ENCODE data around the gene BTC. TPM values are rescaled to one million over a fixed set of nuclear protein-coding genes. Genes with fewer than 3 reads are reported as not detected.

BTC gene
- total RNA-seq, 4 donors from 2014 or later = 40.6 to 83.0 (median 51.5) TPM

DNA sequence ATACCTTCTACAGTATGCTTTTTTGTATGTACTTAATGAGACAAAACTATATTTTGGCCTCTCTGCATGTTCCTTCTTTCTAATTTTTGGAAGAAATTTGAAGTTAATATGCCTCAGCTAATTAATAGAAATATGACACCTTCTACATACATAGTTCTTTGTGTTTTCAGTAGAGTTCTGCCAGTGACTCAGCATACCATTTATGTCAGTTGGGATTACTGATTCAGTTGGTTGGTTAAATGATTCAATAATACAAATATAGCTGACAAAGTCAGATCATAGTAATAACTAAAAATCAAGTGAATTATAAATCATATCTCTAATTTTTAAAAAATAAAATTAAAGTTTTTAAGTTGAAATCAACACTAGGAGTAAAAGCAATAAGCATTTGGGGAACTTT lies 16.8 kb downstream of the BTC start:
- no peak for DNase-seq (ENCODE audit: extremely low spot score)
- Histone ChIP-seq H3K27ac (replicated peaks in 1 of 4) (no peak overlapping the region), H3K9me3 (no peaks in the 10 kb centered on the region), H3K36me3 (no peaks in the 10 kb centered on the region), H3K27me3 (no peaks in the 10 kb centered on the region), H3K4me1 (peaks cover 0 to 24% (median 10%) of the 10 kb centered on the region in 4 donors), H3K4me3 (no peak overlapping the region)
- TF ChIP-seq, protein P1, sequence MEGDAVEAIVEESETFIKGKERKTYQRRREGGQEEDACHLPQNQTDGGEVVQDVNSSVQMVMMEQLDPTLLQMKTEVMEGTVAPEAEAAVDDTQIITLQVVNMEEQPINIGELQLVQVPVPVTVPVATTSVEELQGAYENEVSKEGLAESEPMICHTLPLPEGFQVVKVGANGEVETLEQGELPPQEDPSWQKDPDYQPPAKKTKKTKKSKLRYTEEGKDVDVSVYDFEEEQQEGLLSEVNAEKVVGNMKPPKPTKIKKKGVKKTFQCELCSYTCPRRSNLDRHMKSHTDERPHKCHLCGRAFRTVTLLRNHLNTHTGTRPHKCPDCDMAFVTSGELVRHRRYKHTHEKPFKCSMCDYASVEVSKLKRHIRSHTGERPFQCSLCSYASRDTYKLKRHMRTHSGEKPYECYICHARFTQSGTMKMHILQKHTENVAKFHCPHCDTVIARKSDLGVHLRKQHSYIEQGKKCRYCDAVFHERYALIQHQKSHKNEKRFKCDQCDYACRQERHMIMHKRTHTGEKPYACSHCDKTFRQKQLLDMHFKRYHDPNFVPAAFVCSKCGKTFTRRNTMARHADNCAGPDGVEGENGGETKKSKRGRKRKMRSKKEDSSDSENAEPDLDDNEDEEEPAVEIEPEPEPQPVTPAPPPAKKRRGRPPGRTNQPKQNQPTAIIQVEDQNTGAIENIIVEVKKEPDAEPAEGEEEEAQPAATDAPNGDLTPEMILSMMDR (IDR thresholded peaks at IDR 0.05) = no peak
- TF ChIP-seq POLR2AphosphoS5 (IDR thresholded peaks at IDR 0.05) (no peak), EP300 (IDR thresholded peaks at IDR 0.05) (no peak), POLR2A (IDR thresholded peaks at IDR 0.05; ENCODE audit: low read depth) (no peak)
- intact Hi-C loops (cut with DNase I) = no loop called here

DNA sequence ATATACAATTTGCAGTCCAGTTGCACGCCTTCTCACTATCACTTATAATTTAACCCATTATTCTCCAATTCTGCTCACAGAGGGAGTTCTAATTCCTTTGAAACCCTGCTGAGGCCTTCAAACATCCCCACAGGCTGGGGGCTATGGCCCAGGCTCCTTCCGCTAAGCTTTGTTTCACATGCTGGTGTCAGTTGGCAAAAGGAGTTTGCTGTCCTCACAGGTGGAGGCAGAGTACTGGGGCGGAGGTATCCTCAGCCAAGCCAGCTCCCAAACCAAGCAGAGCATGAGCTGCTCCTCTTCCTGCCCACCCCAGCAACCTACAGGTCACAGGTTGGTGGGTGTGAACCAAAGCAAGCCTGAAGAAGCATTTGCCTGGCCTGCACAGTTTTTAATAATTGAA lies 21.5 kb downstream of the BTC start:
- intact Hi-C loops (cut with DNase I) = no loop called here
- peaks cover 0 to 40% (median 15%) of the 10 kb centered on the region in 4 donors for H3K4me1 ChIP-seq
- TF ChIP-seq, protein P1 (IDR thresholded peaks at IDR 0.05) = no peak
- no peak for TF ChIP-seq EP300 (IDR thresholded peaks at IDR 0.05)
- TF ChIP-seq POLR2A (IDR thresholded peaks at IDR 0.05; ENCODE audit: low read depth) = no peak
- no peak for TF ChIP-seq POLR2AphosphoS5 (IDR thresholded peaks at IDR 0.05)

DNA sequence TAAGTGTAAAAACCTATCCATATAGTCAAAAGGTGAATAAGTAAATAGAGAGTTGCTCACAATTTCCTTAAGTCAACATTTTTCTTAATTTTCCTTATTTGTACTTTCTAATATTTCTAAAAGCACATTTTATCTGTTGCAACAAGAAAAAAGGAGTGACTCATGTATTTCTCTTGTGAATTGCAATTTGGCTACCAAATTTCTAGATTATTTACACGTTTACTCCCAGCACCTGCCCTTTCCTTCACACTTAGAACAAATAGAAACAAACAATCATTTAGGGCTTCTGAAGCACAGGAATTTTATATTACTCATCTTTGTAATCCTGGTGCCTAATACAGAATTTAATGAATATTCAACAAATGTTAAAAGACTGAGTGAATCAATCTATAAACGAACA lies 22.2 kb downstream of the BTC start:
- intact Hi-C loops (cut with DNase I) = no loop called here
- no peak for DNase-seq (ENCODE audit: extremely low spot score)
- no peak overlapping the region for H3K27ac ChIP-seq (replicated peaks in 1 of 4)
- no peaks in the 10 kb centered on the region for H3K27me3 ChIP-seq
- no peak for TF ChIP-seq POLR2AphosphoS5 (IDR thresholded peaks at IDR 0.05)
- TF ChIP-seq, protein P1 (IDR thresholded peaks at IDR 0.05) = no peak
- no peak for TF ChIP-seq POLR2A (IDR thresholded peaks at IDR 0.05; ENCODE audit: low read depth)
- TF ChIP-seq EP300 (IDR thresholded peaks at IDR 0.05) = no peak
- no peaks in the 10 kb centered on the region for H3K36me3 ChIP-seq
- WGBS = 81% methylated on average over 2 of the region's 2 CpGs
- peaks cover 0 to 36% (median 14%) of the 10 kb centered on the region in 4 donors for H3K4me1 ChIP-seq
- no peaks in the 10 kb centered on the region for H3K9me3 ChIP-seq
- H3K4me3 ChIP-seq = no peak overlapping the region

More for the DNA sequence above, 21.5 kb downstream of the BTC start:
- Histone ChIP-seq H3K9me3 (no peaks in the 10 kb centered on the region), H3K27me3 (no peaks in the 10 kb centered on the region), H3K36me3 (no peaks in the 10 kb centered on the region), H3K4me3 (no peak overlapping the region), H3K27ac (replicated peaks in 1 of 4) (no peak overlapping the region)
- no peak for DNase-seq (ENCODE audit: extremely low spot score)
- WGBS = 79% methylated on average over 3 of the region's 3 CpGs

DNA sequence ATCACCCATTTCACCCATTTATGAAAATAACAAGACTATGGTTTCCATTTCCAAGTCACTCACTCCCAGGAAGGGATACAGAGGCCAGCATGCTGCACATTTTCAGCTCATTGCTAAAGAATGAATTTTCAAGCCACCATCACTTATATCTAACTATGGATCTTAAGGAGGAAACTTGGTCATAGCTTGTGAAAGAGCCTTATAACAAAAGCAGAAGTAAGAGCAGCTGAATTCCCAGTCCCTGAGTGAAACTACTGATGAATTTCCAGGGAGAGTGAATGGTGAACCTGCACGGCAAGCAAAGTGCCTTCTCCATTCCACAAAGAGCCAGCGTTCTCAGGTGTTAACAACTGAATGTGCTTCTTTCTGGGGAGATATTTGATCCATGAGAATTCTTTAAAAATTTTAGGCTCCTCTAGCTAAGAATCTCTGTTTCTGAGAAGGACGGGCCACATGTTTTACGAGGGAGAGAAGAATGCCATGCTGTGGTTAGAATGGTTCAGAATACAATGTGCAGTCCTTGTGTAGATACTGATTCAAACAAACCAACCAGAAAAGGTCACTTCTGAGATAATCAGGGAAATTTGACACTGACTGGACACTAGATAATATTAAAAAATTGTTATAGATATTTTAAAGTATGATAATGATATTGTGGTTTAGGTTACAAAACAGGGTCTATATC lies 24.0 kb downstream of the BTC start:
- intact Hi-C loops (cut with DNase I) = no loop called here
- H3K27me3 ChIP-seq = no peaks in the 10 kb centered on the region
- H3K4me3 ChIP-seq = no peak overlapping the region
- H3K9me3 ChIP-seq = no peaks in the 10 kb centered on the region
- TF ChIP-seq, protein P1 (IDR thresholded peaks at IDR 0.05) = no peak
- no peak for TF ChIP-seq POLR2AphosphoS5 (IDR thresholded peaks at IDR 0.05)
- no peak for TF ChIP-seq EP300 (IDR thresholded peaks at IDR 0.05)
- TF ChIP-seq POLR2A (IDR thresholded peaks at IDR 0.05; ENCODE audit: low read depth) = no peak
- no peak for DNase-seq (ENCODE audit: extremely low spot score)
- H3K27ac ChIP-seq (replicated peaks in 1 of 4) = no peak overlapping the region
- 79% methylated on average over 4 of the region's 4 CpGs for WGBS
- peaks cover 0 to 28% (median 9%) of the 10 kb centered on the region in 4 donors for H3K4me1 ChIP-seq
- no peaks in the 10 kb centered on the region for H3K36me3 ChIP-seq
